Ovary (tissue), 9 donors: ENCODE measurements around the gene TRMT61A. TPM values are rescaled to one million over a fixed set of nuclear protein-coding genes. Genes with fewer than 3 reads are reported as not detected.
A peak's percentile ranks its signal among the peaks of the same experiment; 100 is the strongest.

Experiments used
- DNase-seq, 5 donors: peaks; one replicate each; pipeline ENCODE4 v3.0.0-alpha.2; 2019 to 2020
- H3K27ac ChIP-seq, 2 donors: fragments of 200-600 bp; one replicate each; pipeline versions ENCODE4 v1.5.1 to v1.8.0; 2019 to 2022
- H3K27me3 ChIP-seq: fragments of 200-600 bp; one replicate; pipeline ENCODE4 v1.8.0; 2022
- H3K36me3 ChIP-seq: fragments of 200-600 bp; sonication (generic); one replicate; pipeline ENCODE4 v1.5.1; 2019
- H3K4me1 ChIP-seq: one replicate; pipeline ENCODE4 v1.8.1; 2013; ENCODE audit warnings: mild to moderate bottlenecking, moderate library complexity; ENCODE audit not compliant: insufficient read depth
- H3K4me3 ChIP-seq: fragments of 200-600 bp; sonication (generic); one replicate; pipeline ENCODE4 v1.5.1; 2017
- H3K9me3 ChIP-seq, 2 donors: fragments of 200-600 bp in 1 of 2; sonication (generic) in 1 of 2; one replicate each; pipeline versions ENCODE4 v1.5.1 to v1.8.1; 2013 to 2019; ENCODE audit warnings: mild to moderate bottlenecking in 1 of 2, moderate library complexity in 1 of 2
- EP300 ChIP-seq: sonication (generic); formaldehyde crosslinking; IDR thresholded peaks from one replicate; pipeline ENCODE4 v1.6.1; 2017; ENCODE audit warnings: antibody characterized with exemption
- POLR2A ChIP-seq: fragments of 450-650 bp; IDR thresholded peaks from one replicate; pipeline ENCODE4 v1.6.1; 2017; ENCODE audit warnings: antibody characterized with exemption, mild to moderate bottlenecking, moderate library complexity
- WGBS, 3 donors: extraction: QIAGEN DNeasy Blood & Tissue Kit in 1 of 3; methylation state at CpG; one replicate each; pipeline versions ENCODE4 v1.1.5 to v1.1.7; 2013 to 2017; 5-methylcytosine and 5-hydroxymethylcytosine counted together
- intact Hi-C, 4 donors: fragments of 100-400 bp; cut with DNase I; formaldehyde crosslinking; loops; one replicate each; pipeline versions ENCODE4 v1.11.0 to v1.15.1; 2022 to 2023
- polyA plus RNA-seq, 2 donors: library from polyadenylated mRNA; stranded (reverse); fragments of 200-250 nt in 1 of 2; fragments of 350-450 nt in 1 of 2; fragmentation: Illumina TruSeq in 1 of 2; extraction: RNeasy Lipid Tissue Mini Kit (QIAGEN cat#74804) in 1 of 2; gene quantifications; one replicate each; pipeline ENCODE4 v1.2.3, GENCODE V29; 2013 to 2014
- small RNA-seq: library from RNA; depleted of rRNA; stranded (forward); fragments of <200 nt; gene quantifications from one replicate; pipeline ENCODE3, GENCODE V24; 2016
- total RNA-seq, 7 donors: library from RNA; depleted of rRNA in 2 of 7; stranded (reverse); fragments of >200 nt in 2 of 7; fragmentation: NEBNext Ultra II Directional in 3 of 7; extraction: Animal tissue kit (Norgen Biotek cat#: 25700) in 3 of 7; gene quantifications; one replicate each; pipeline versions ENCODE4 v1.1.0 to v1.2.4, GENCODE V29; 2016 to 2023
- TF ChIP-seq, protein P1 (sequence below), 3 donors: fragments of 450-650 bp in 2 of 3; fragments of 200-600 bp in 1 of 3; IDR thresholded peaks; one replicate each; pipeline versions ENCODE4 v1.5.1 to v1.8.0; 2016 to 2022; ENCODE audit warnings: antibody characterized with exemption in 3 of 3, mild to moderate bottlenecking in 1 of 3
- donor health status: DM: no; HTN: no; CAD: no; lungs with moderate emphysema.
- donor health status: DM: no; HTN: no; CAD: no.
- donor health status: Bipolar disorder and iron deficiency.
- donor health status: DM: yes; HTN: yes; CAD: no.
- donor health status: DM: no; HTN: no; CAD: no.
- donor health status: DM: yes; HTN: yes; CAD: no.

Gene TRMT61A
- total and polyA plus RNA-seq, 9 donors: 0.62 to 20.9 (median 12.8) TPM

DNA sequence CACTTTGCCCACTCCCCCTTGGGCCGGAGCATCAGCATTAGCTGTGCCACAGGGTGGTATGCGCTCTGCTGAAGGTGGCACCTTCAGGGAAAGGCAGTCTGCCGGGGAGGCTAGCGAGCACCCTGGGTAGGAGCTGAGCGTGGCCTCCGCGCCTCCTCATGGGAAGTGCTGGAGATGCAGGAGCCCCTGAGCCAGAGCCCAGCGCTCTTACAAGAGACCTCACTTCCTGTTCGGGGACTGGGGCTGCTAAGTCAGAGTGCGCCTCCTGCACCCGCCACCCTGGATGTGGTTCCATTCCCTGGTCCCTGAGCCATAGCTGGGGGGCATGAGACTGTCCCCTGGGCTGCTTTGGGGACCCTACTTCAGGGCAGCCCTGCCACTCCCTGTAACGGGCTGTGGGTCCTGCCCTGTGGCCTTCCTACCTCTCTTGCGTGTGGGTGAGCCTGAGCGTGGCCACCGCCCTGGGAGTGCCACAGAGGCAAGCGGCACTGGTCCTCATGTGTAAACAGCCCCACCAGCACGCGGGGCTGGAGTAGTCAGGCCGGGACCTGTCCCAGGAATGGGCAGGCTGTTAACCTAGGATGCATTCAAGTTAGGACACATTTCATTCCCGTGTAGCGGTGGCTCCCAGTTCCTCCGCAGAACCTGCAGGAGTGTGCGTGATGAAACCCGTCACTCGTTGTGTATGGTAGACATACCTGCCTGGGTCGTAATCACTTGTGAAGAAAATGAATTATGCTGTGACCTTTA lies 53.1 kb downstream of the TRMT61A start:
- Histone ChIP-seq H3K4me3 (no peak overlapping the region), H3K27ac (no peak overlapping the region), H3K4me1 (peaks cover under 1% of the 10 kb centered on the region), H3K9me3 (no peaks in the 10 kb centered on the region), H3K27me3 (no peaks in the 10 kb centered on the region), H3K36me3 (no peaks in the 10 kb centered on the region)
- intact Hi-C loops: no loop called here
- no peak for DNase-seq
- WGBS, 3 donors: 91 to 97% (median 92%) methylated on average over 26 of the region's 26 CpGs
- TF ChIP-seq, protein P1, sequence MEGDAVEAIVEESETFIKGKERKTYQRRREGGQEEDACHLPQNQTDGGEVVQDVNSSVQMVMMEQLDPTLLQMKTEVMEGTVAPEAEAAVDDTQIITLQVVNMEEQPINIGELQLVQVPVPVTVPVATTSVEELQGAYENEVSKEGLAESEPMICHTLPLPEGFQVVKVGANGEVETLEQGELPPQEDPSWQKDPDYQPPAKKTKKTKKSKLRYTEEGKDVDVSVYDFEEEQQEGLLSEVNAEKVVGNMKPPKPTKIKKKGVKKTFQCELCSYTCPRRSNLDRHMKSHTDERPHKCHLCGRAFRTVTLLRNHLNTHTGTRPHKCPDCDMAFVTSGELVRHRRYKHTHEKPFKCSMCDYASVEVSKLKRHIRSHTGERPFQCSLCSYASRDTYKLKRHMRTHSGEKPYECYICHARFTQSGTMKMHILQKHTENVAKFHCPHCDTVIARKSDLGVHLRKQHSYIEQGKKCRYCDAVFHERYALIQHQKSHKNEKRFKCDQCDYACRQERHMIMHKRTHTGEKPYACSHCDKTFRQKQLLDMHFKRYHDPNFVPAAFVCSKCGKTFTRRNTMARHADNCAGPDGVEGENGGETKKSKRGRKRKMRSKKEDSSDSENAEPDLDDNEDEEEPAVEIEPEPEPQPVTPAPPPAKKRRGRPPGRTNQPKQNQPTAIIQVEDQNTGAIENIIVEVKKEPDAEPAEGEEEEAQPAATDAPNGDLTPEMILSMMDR (IDR thresholded peaks at IDR 0.05): no peak
- no peak for TF ChIP-seq EP300
- TF ChIP-seq POLR2A: no peak

DNA sequence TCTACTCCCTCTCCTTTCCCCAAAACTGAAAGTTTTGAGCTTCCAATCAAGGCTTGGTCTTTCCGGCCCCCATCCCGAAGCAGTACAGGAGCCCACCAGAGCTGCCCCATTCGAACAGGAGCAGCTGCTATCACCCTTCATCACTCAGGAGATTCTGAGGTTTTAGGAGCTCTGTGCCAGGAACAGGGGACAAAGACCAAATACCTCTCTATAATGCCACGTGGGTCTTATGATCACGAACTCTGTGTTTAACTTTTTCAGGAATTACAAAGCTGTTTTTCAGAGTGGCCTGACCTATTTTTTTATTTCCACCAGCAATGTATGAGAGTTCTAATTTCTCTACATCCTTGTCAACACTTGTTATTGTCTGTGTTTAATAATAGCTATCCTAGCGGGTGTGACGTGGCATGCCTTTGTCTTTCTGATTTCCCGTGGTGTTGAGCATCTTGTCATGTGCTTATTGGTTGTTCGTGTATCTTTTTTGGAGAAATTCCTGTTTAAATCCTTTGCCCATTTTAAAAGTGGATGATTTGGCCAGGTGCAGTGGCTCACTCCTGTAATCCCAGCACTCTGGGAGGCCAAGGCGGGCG lies 55.4 kb downstream of the TRMT61A start:
- no peaks in the 10 kb centered on the region for H3K9me3 ChIP-seq
- WGBS, 3 donors: 87 to 92% (median 87%) methylated on average over 11 of the region's 11 CpGs
- no peaks in the 10 kb centered on the region for H3K4me1 ChIP-seq
- H3K27me3 ChIP-seq: no peaks in the 10 kb centered on the region
- intact Hi-C loops: no loop called here
- TF ChIP-seq, protein P1 (IDR thresholded peaks at IDR 0.05): no peak
- TF ChIP-seq POLR2A (no peak), EP300 (no peak)
- DNase-seq: no peak
- no peak overlapping the region for H3K27ac ChIP-seq
- no peak overlapping the region for H3K4me3 ChIP-seq
- H3K36me3 ChIP-seq: no peaks in the 10 kb centered on the region

Small RNAs within 50 kb of the gene (small RNA-seq; reads per million reads assigned to genes)
- gene RNU4-68P (1.8 reads per million, percentile 70 among the genes with 10 or more reads in this experiment), gene RNU7-160P (not detected)

Other genes with a start within 250 kb of the TRMT61A start
- 100 to 1,000 TPM in 6 of 7 donors, 10 to 100 TPM in 1; 76.7 to 169 (median 134) TPM for gene EIF5, start 195.0 kb upstream of the TRMT61A start, total RNA-seq
- gene EIF5, start 195.0 kb upstream of the TRMT61A start, polyA plus RNA-seq: 10 to 100 TPM; 73.0 to 97.9 TPM
- 100 to 1,000 TPM in 1 of 7 donors, 10 to 100 TPM in 6; 63.8 to 110 (median 79.8) TPM for gene MARK3, start 143.8 kb upstream of the TRMT61A start, total RNA-seq
- gene MARK3, start 143.8 kb upstream of the TRMT61A start, polyA plus RNA-seq: 10 to 100 TPM; 46.4 to 60.1 TPM
- 100 to 1,000 TPM in 6 of 7 donors, 10 to 100 TPM in 1; 79.4 to 284 (median 140) TPM for gene CKB, start 6.4 kb upstream of the TRMT61A start, total RNA-seq
- 100 to 1,000 TPM in 1 of 2 donors, 10 to 100 TPM in 1; 47.5 to 134 TPM for gene CKB, start 6.4 kb upstream of the TRMT61A start, polyA plus RNA-seq
- 10 to 100 TPM; 13.2 to 29.1 (median 24.4) TPM for gene BAG5, start 33.5 kb downstream of the TRMT61A start, total RNA-seq
- gene BAG5, start 33.5 kb downstream of the TRMT61A start, polyA plus RNA-seq: 10 to 100 TPM in 1 of 2 donors, 1 to 10 TPM in 1; 9.8 to 26.6 TPM
- 10 to 100 TPM; 11.4 to 28.1 (median 26.6) TPM for gene COA8, start 33.8 kb downstream of the TRMT61A start, total RNA-seq
- 10 to 100 TPM; 34.9 to 50.1 TPM for gene COA8, start 33.8 kb downstream of the TRMT61A start, polyA plus RNA-seq
- gene KLC1, start 100.0 kb downstream of the TRMT61A start, total RNA-seq: 100 to 1,000 TPM; 125 to 191 (median 149) TPM
- 10 to 100 TPM; 80.0 to 88.2 TPM for gene KLC1, start 100.0 kb downstream of the TRMT61A start, polyA plus RNA-seq
- gene XRCC3, start 186.3 kb downstream of the TRMT61A start, total RNA-seq: 1 to 10 TPM; 1.4 to 8.5 (median 2.9) TPM
- 1 to 10 TPM; 3.7 to 4.5 TPM for gene XRCC3, start 186.3 kb downstream of the TRMT61A start, polyA plus RNA-seq
- gene ZFYVE21, start 186.6 kb downstream of the TRMT61A start, total RNA-seq: 100 to 1,000 TPM in 1 of 7 donors, 10 to 100 TPM in 6; 75.6 to 110 (median 83.1) TPM
- 100 to 1,000 TPM in 1 of 2 donors, 10 to 100 TPM in 1; 81.8 to 111 TPM for gene ZFYVE21, start 186.6 kb downstream of the TRMT61A start, polyA plus RNA-seq